Neural progenitor cell (in vitro differentiated cells): ENCODE measurements around the gene NCEH1.

Experiments
- CTCF ChIP-seq: fragments of 200-600 bp; sonication (generic); IDR thresholded peaks from 2 replicates; pipeline ENCODE4 v1.5.1; 2017; ENCODE audit warnings: antibody characterized with exemption, mild to moderate bottlenecking
- EZH2phosphoT487 ChIP-seq: fragments of 200-600 bp; sonication (generic); IDR thresholded peaks from 2 replicates; pipeline ENCODE4 v1.6.1; 2017; ENCODE audit warnings: antibody characterized with exemption

- no peak for TF ChIP-seq EZH2phosphoT487
- no peak for TF ChIP-seq CTCF
Measured at GRCh38 chr3:172687501-172687900, 23.4 kb downstream of the NCEH1 start.
